ENCODE measurements around the gene MEIS1.
A peak's percentile ranks its signal among the peaks of the same experiment; 100 is the strongest.
"Not testable (repeated sequence)": the region's sequence is repeated elsewhere in the genome, so short reads cannot be mapped to it uniquely, and the experiment has no call there.

MEIS1 gene

DNA sequence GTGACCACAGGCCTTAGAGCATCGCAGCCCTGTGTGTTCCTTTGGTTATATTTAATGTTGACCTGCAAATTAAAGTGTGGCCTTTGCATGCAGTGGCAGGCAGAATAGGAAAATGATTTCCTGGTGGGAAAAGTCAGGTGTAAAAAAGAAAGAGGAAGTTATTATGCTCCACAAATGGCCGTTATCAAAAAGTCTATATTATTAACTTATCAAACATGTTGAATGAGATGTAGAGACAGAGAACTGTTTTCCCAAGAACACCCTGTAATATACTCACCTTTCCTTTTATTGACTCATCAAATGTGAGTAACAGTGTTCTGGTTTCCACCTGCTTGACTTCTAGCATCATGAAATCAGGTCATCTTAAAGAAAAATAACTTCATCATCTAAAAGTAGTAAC lies 35.3 kb downstream of the MEIS1 start:
- DNase-seq, result no peak

DNA sequence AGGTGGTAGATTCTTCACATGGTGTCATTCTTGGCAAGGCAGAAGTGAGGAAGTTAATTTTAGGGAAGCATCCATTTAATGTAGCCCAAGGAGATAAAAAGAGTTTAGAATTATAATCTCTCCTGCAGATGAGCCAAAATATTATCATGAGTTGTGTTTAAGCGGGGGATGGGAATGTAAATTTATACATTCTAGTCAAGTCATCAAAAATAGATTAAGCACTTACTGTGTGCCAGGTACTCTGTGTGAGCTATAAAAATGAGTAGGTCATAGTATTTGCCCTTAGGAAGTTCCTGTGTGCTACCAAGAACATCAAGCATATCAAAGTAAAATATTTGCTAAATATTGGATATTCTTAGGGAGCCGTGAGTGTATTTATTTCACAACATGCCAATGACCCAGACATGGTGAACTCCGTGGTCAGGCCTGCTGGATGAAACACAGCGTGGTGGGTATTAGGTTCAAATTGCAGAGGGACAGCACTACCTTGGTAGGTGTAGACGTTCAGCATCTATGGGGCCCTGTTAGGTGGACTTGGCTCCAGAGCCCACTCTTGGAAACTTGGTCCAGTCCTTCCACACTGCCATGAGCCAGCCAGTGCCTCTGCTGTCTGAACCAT lies 37.4 kb downstream of the MEIS1 start:
- DNase-seq, result no peak

DNA sequence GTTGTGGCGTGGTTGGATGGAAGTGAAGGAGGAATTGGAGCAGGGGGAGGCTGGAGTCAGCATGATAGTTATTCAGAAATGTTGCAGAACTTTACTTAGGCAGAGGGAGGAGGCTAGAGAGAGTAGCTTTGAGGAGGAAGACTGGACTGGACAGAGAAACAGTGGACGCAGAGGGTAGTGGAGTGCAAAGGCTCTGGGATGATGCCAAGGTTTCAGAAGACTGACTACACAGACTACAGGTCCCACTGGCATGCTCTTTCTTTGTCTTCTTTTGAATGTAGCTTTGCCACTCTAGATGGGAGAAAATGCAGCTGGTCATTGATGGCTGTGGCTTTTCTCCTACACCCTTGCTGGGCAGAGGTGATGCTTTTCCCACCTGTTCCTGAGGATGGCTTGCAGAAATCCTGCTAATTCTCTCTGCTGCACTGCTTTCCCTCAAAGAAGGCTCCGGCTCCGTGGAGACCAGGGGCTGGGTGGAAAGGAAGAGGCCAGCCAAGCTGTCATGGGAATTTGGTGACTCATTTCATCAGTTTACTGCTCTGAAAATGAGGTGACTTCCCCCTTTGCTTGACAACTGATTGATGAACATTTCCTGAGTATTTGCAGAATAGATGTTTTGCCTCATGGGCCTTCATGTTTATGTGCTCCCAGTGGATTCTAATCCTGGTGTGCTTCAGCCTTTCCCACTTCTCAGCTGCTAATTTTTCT lies 42.4 kb downstream of the MEIS1 start:
- no peak for DNase-seq

DNA sequence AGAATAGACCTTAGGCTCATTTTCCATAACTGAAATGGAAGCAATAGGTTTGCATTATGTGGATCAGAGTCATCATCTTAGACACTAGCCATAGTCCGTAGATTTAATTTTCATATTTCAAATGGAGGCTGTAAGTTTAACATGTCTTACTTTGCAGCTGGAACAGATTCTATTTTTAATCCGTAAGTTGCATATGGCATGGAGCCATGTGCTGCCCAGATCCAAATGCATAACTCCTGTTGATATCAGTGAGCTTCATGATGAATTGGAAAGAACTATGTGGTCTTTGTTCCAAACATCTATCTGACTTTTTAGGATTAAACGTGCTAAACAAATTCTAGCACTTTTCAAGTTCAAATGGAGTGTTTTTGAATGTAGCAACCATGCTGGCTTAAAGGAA lies 43.4 kb downstream of the MEIS1 start:
- no peak for DNase-seq

DNA sequence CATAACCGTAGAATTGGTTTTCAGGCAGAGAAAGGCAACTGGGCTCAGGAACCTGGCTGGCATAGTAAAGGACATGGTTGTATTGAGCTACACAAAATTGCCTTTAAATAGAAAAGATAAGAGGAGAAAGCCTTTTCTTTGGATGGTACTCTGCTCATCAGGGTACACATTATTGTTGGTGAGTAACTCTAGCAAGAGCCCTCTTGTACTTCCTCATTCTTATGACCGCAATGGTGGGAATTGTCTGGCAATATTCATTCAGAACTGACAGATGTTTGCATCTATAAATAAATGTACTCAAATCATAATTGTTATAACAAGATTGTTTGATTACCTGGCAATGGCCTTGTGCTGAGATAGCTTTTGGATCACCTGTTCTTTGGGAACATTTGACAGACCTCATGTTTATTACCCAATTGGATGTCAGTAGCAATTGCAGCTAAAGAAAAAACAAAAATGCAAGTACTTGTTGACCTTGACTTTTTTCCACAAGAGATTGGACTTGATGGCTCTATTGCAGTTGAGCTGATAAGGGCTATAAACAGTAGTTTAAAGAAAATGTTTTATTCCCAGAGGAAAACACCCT lies 43.9 kb downstream of the MEIS1 start:
- DNase-seq, result peak; percentile 29

DNA sequence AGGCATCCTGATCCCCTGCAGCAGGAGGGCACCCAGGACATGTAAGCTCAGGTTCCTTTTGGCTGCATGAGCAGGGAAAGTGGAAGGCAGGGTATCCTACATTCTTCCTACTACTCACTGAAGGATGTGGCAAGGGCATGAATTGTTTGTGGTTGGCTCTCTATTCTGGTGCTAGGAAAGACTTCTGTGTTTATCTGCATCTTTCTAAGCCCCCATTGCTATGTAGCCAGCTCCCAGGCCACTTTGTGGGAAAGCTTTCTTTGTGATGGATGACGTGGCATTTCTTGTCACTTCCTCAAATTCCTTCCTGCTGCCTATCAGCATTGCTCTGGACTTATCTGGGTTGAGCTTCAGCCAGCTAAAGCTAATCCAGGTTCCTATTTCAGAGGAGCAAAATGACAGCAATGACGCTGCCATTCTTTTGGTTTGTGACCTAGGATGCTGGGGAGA lies 46.2 kb downstream of the MEIS1 start:
- no peak for DNase-seq

DNA sequence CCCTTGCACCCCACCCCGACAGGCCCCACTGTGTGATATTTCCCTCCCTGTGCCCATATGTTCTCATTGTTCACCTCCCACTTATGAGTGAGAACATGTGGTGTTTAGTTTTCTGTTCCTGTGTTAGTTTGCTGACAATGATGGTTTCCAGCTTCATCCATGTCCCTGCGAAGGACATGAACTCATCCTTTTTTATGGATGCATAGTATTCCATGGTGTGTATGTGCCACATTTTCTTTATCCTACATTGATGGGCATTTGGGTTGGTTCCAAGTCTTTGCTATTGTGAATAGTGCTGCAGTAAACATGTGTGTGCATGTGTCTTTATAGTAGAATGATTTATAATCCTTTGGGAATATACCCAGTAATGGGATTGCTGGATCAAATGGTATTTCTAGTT lies 50.3 kb downstream of the MEIS1 start:
- not testable (repeated sequence) for DNase-seq

DNA sequence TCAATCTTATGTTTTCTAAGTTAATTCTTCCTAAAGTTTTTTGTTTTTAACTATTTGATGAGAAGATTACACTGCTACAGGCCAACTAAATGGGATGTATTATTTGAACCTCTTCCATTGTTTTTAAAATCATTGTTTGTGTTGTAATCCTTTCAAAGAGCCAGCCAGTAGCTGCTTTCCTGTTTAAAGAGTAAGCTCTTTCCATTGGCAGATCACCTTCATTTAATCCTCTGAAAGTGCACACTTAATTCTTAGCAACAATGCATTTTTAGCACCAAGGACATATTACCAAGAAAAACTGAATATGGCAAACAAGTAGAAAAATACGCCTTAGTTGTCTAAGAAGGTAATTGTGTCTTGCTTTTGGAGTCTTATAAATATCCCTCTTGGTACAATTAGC lies 54.0 kb downstream of the MEIS1 start:
- no peak for DNase-seq

DNA sequence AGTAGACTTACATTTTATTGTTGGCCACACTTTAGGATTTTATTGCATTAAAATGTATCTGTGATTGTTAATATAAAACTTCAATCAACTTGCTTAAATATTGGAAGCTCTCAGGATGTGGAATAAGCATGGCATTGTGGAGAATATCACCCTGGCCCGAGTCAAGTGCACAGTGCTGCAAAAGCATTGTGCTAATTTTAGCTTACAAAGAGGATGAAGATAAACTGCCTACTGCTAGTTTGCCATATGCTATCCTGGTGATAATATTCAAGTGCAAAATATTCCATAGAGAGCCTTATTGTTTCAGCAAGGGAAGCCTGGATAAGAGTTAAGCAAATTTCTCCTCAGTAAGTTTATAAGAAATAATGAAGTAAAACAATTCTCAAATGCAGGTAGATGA lies 54.5 kb downstream of the MEIS1 start:
- no peak for DNase-seq

DNA sequence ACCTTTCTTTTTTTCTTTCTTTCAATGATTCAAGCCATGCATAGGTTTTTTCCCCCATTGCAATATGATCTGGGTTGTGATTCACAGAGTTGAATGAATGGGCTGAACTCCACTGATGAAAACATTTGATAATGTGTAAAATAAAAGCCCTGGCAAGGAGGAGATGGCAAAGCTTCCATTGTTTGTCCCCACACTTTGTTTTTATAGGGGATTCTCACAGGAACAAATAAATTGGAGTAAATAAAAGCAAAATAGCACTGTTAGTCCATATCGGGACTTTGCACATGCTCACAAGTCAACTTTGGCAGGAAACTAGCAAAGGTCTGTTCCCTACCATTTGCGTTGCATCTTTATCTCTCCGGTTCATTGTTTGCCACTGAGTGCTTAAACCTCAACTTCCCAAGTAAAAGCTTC lies 55.7 kb downstream of the MEIS1 start:
- DNase-seq, result no peak

DNA sequence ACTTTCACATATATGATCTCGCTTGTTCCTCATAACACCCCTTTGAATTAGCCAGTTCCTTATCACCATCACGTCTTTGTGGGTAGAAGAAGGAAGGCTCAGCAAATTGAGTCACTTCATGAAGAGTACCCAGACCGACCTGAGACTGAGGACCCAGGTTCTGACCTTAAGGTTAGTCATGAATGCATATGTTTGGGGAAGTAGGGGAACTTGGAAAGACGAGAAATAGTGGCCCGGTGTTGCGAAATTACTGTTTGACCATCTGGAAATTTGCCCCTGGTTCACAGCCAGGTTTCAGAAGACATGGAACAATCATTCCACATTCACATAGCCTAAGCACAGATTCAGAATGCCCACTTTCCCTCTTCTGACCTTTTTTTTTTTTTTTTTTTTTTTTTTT lies 59.8 kb downstream of the MEIS1 start:
- DNase-seq, result no peak

DNA sequence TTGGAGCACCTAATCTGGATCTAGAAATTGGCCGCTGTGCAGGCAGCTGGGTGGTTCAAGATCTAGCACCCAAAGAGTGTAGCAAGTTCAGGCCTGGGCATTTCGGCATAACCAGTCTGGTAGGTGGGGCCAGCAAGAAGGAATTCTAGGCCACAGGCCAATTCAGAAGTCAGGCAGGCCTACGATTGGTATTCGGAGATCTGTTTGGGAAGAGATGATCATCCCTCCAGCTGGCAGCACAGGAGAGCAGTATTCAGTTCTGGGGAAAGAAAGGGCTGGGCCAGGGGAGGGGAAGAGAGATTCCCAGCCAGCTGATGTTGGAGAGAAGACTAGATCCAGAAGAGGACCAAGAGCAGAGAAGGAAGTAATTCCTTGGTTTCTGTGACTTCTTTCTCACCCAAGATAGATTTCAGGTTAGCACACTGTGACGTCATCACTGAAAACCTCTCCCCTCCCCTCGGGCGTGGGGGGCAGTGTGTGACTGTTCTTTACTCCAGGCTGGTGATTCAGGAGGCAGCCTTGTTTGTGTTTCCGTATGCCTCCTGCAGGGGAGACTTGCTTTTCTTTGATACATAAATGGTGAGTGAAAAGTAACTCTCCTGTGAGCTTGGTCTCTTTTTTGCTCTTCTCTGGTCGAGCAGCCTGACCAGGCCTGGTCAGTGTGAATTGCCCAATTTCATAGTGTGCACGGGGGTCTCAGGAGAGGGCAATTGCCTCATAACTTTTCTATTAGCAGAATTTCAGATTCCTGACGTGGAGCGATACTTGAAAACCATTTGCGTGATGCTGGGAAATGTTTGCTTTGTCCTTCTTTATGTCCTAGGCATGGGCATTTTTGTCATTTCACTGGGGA lies 61.1 kb downstream of the MEIS1 start:
- DNase-seq, result no peak

DNA sequence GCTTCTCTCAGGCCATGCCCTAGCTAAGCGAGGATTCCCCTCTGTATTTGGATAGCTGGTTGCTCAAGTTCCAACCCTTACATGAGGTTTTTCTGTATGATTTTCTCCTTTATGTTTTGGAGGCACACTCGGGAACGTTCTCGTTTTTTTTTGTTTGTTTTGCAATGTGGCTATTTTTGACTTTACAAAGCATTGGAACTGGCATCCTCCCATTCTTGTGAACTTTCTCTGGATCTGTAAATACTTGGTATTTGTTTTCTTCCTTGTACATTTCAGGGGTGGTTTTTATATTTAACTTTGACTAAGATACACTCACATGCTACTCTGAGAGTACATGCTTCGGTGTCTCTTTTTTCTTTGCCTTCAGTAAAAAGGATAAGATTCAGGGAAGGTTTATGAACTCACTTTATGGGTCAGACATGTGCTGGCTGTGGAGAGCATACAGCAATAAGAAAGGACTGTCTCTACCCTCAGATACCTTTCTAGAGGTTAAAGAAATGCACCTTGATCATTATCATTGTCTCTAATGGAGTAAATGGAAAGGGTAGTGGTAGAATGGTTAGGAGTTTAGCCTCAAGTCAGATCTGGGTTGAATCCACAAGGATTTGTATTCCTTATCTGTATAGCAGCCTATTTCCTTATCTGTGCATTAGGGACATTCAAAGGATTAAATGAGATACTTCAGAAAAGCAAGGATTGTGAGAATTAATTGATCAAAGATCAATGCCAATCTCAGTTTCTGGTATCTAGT lies 61.9 kb downstream of the MEIS1 start:
- DNase-seq, result no peak

DNA sequence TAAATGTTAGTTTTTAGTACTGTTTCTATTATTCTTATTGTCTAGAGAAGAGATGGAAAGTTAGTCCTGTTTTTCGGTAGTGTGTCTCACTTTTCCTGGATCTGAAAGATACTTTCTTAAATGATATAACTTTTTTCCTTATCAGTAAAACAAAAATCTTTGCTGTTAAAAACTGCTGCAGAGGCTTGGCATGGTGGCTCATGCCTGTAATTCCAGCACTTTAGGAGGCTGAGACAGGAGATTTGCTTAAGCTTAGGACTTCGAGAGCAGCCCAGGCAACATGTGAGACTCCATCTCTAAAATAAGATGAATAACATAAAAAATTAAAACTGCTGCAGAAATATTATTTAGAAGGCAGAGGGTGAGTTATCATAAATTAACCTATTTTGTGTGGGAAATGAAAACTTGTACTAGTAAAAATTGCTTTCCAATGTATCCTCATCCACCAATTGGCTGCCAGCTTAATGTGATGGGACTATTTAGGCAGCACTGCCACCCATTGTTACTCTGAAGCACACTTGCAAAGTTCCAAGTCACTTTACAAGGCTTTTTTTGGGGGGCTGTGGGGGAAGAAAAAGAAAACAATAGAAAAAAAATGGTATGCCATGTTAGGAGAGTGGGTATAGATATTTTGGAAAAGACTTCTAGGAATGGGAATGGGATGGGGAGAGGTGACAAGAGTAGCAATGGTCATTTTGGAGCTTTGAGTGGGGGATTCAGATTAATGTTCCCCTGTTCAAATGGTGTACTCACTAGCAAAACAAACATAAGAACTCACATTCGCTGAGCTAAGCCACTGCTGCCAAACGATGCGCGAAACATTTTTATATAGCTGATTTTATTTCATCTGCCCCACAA lies 62.7 kb downstream of the MEIS1 start:
- DNase-seq, result no peak

DNA sequence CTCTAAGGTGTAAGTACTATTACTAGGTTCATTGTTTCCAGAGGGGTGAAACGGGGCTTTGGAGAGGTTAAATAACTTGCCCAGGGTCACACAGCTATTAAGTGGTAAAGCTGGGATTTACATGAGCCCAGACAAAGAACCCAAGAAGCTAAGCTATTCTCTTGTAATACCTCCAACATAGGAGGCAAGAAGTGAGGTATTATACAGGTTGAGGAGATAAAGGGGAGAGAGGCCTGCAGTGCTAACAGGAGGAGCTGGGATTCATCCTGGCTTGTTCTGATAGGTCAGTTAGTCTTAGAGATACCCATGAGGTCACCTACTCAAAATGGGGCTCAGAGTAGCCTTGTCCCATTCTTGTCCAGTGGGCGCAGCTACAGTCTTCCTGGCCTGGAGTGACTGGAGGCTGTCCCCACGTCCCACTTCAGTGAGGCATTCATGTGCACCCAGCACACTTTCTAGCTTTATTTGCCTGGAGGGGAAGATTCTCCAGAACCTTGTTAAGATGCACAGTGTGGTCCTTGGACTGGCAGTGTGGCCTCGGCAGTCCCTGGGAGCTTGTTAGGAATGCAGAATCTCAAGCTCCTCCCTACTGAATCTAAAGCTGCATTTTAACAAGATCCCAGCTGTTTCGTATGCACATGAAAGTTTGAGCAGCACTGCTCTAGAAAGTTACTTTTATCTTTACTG lies 63.5 kb downstream of the MEIS1 start:
- DNase-seq, result no peak

DNA sequence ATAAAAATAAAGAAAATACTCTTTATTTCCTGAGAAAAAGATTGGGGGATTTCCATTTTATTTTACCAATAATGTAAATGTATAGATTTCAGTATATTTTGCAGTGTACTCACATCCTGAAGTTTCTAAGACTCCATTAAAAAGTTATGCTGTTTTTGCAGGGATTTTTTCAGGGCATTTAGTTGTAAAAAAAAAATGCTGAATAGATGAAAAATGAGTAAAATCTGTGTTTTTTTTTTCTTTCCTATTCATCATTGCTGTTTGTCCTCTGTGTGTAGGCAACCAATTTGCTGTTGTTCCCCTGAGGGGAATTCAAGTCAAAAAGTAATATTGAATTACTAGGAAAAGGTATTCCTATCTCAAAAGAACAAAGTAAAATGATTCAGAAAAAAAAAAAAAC lies 66.3 kb downstream of the MEIS1 start:
- DNase-seq, result no peak

DNA sequence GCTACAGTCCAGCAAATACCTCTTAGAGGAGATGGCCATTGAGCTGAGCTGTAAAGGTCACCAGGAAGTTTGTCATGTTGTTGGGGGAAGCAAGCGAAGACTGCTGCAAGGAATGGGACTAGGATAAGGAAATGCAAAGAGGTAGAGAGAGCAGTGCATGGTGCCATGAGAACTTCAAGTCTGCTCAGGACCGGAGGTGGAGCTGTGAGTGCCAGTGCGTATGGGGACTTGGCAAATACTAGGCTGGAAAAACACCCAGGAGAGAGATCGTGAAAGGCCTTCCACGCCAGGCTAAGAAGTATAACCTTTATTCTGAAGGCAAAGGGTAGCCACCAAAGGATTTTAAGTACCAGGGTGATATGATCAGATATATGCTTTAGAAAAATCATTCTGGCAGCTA lies 71.3 kb downstream of the MEIS1 start:
- no peak for DNase-seq

DNA sequence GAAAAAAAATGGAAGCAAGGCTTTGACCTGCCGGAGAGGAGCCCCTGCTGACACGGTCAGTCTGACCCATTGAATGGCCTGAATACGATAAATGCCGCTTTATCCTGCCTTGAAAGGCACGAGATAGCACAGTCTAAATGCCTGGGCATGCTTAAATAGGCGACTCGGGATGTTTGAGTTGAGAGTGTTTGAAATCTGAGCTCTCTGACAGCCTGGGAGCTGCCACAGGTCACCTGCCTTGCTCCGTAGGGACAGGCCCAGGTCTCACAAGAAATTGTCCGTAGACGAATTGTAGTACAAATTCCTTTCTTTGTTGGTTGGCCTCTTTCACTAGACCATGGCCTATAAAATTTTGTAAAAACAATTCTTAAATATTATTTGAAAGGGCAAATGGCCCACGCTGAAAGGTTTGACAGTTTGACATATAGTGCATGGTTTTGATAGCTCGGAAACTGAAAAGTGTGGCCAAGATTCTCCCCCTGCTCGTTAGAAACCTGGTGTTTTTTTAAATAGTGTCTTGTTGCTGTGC lies 72.8 kb downstream of the MEIS1 start:
- DNase-seq, result no peak

DNA sequence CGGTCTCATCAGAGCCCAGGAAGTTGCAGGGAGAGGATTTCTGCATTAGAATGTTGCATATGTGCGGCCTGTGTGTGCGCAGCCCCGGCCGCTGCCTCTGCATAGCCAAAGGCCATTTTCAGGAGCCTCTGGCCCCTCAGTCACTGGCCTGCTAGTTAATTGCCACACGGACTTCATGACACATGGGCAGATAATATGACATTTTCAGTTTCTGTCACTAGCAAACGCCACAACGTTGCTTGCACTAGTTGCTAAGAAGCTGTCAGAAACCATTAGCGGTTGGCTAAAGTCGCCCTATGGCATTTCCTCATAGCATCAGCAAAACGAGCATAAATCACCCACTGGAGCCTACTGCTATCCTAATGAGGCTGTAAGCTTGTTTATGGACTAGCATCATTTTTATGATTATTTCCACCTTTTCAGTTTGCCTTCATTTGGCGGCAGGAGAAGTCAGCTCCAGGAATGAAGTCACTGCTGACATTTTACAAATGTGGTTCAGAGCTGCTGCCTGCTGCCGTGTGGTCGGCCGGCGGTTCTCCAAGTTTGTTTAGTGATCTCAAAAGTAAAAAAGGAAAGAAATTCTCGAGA lies 73.7 kb downstream of the MEIS1 start:
- DNase-seq, result no peak

DNA sequence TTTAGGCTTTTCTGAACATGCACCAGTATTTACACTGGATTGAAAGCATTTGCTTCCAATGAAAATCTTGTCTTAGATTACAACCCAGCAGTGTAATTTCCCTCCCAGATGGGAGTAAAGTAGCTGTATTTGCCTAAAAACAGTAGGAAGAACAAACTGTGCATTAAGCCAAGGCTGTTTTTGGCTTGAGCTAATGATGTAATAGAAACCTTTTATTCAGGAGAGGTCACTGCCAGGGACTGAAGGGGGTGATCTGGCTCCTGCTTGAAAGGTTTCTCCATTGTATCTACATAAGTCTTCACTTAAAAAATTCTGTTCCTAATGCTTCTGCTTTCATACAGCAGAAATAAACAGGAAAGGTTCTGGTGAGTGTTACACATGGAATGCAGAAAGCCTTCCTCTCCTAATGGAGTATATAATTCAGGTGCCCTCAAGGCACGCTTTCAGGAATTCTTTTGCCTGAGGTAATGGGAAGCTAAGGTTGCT lies 74.4 kb downstream of the MEIS1 start:
- peak; percentile 30 for DNase-seq
